ENCODE measurements around the gene CNNM4.

Gene CNNM4

DNA sequence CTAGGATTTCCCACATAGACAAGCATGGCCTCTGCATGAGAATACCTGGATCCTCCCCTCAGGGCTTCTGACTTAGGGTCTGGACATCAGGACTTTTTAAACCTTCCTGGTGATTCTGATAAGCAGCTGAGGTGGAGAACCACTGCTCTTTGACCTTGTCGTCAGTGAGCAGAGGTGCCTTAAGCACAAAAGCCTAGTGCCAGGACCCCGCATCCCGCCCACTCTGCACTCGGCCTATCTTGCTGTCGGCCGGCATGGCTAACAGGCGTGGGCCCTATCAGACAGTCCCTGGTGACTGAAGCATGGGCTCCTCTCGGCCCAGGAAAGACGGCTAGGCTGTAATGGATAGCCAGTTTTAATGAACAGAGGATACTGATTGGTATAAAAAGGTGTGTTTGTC is 76.9 kb downstream of the CNNM4 start:
- no peak for DNase-seq

DNA sequence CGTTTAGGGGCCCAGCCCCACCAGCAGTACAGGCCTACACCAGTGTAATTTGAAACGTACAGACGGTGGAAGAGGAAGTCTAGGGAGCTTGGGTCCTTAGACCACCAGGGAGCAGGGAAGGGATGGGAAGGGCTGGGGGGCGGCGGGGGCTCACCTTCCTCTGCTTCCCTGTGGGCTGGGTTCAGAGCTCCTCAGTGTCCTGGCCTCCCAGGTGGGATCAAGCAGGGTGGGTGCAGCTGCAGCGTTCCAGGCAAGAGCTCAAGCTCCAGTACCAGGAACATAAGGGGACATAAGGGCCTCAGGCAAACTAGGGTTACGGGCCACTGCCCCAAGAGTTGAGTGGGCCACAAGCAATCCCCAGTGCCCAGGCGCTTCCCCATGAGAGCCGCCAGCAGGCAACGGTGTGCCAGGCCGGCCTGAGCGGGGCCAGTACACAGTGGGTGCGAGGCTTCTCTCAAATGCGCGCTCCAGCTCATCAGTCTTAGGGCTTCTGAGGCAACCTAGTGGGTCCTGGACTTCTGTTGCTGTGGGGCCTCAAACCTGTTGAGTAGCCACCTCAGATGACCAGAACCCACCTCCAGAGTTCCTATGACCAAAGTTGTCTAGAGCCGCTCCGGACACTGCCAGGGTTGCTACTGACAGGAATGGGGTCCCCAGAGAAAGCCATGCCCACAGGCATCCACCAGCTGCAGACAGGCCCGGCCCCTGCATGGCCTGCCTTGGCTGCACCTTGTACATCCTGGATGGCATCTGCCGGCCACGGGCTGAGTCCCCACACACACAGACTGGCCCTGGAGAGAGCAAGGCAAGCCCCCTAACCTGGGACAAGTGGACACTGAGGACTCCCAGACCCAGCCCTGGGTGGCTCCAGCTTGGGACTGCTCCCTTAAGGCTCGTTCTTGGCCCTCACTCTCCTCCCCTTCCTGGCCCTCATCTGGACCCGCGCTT is 77.9 kb downstream of the CNNM4 start:
- DNase-seq: no peak

- DNase-seq: peak; percentile 89
Measured at GRCh38 chr2:96839293-96839874, 78.7 kb downstream of the CNNM4 start.

DNA sequence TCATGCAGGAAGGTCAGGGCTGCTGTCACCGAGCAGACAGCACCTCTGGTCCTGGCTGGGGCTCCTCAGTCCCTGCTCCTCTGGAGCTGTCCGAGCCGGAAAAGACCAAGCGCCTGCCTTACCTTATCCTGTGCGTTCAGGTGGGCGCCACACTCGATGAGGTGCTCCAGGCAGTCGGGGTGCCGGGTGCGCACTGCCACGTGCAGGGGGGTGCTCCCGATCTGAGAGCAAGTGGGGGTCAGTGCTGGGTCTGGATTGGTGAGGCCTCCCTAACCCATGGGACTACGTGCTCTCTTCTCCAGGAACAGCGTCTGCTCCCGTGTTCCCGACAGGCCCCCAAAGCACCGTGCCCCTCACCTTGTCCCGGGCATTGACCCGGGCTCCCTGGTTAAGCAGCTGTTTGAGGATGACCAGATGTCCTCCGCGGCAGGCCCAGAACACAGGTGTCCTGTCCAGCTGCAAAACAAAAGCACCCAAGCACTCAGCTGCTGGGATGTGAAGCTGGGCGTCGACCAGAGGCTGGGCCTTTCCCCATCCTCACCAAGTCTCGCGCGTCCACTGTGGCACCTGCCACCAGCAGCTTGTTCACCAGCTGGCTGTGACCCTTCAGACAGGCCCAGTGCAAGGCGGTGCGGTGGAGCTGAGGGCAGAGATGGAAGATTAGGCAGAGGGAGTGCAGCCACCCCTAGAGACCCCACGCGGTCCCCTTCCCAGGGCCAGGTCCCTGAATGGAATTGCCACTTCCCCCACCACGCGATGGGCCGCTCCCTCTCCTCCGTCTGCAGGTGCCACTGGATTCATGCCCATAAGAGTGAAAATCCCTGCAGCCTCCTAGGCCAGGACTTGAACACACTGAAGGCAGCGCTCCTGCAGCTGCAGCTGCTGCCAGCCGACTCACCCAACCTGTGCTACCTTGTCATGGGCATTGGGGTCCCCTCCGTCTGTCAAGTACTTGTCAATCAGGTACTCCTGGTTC is 79.5 kb downstream of the CNNM4 start:
- DNase-seq: no peak

DNA sequence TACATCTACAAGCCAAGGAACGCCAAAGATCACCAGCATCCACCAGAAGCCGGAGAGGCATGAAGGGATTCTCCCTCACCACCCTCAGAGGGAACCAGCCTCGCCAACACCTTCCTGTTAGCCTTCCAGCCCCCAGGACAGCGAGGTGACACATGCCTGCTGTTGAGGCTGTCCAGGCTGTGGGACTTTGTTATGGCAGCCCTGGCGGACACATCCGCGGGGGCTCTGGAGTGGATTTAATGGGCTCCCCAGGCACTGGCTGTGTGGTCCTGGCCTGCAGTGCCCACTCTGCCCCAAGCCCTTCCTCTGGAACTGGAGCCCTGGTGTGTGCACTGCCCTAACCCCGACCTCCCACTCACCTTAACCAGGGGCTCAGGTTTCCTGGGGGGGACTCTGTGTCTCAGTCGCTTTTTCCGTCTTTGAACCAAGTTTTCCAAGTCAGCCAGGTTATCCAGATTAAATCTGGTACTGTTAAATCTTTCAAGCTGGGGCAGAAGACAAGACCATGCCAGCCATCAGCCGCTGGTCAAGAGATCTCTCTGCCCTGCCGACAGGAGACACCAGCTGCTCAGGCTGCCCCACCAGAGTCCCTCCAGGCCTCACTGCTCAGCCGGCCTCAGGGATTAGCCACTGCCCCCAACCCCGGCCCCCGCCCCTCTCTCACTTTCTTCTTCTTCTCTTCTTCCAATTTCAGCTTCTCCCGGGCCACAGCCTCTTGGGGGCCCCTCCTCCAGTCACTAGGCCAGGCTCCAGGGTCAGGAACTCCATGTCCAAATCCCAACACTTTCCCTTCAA is 81.2 kb downstream of the CNNM4 start:
- no peak for DNase-seq

DNA sequence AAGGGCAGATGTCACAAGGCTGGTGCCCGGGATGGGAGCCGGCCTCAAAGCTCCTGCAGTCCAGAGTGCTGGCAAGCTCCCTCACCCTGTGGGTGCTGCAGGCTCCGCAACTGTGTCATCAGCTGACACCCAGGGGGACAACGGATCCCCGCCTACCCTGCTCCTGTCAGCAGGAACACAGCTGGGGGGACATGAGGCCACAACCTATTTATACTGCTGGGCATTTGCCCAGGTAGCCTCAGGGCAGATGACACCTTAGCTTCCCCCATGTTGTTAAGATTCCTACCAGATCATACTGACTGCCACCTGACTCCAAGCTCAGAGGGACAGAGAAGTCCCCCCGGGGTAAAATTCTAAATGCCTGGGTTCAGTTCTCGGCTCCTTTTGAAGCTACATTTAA is 81.9 kb downstream of the CNNM4 start:
- DNase-seq: no peak

- no peak for DNase-seq
Measured at GRCh38 chr2:96843538-96844268, 83.0 kb downstream of the CNNM4 start, which contains the start of gene ANKRD23. ANKRD23 (minus strand) TSS chr2:96844021; CDS start chr2:96843992, 29 bp downstream.

DNA sequence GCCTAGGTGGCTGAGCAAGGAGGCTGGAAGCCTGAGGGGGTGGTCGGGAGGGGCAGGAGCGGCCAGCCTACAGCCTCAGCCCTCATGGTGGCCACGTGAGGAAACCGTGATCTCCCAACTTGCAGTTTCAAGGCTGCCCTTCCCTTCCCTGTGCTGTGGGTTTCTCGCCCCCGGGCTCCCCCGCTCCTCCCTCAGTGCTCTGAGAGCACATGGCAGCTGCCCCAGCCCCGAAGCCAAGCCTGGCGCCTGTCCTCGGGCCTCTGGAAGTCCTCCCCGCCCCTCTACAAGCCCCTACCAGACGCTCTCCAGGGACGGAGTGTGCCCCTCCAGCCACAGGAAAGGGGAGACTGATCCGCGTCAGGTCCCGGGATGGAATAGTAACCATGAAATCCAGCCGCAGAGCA is 83.7 kb downstream of the CNNM4 start:
- DNase-seq: no peak

- DNase-seq: no peak
Measured at GRCh38 chr2:96846825-96847224, 86.1 kb downstream of the CNNM4 start.

GRCh38 chr2:96847586-96847985 is 86.9 kb downstream of the CNNM4 start:
- DNase-seq: no peak

DNA sequence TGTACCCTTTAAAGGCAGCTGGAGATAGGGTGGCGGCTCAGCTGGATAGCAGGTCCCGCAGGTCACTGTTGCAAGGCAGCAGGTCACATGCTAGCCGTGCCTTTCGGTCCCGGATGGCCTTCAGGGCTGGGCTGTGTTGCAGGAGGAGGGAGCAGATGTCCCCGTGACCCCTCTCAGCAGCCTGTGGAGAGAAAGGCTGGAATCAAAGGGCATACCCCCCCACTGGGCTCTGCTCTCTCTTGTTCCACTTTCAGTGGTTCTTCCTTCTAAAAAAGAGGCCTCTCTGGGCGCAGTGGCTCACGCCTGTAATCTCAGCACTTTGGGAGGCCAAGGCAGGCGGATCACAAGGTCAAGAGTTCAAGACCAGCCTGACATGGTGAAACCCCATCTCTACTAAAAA is 87.6 kb downstream of the CNNM4 start:
- no peak for DNase-seq

GRCh38 chr2:96852667-96853066 is 92.0 kb downstream of the CNNM4 start:
- DNase-seq: no peak

DNA sequence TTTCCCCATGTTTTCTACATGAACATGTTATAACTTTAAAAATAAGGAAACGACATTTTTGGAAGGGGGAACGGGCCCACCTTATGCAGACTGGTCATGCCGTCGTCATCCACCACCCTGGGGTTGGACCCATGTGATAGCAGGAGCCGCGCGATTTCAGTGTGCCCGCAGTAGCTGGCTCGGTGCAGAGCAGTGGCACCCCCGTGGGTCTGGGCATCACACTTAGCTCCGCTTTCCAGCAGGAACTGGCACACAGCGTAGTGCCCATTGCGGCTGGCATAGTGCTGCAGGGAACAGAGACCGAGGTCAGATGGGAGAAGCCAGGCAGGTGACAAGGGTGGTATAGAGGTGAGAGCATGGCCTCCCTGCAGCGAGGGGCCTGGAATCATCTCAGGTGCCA is 92.6 kb downstream of the CNNM4 start:
- DNase-seq: no peak

- DNase-seq: peak; percentile 67
Measured at GRCh38 chr2:96856776-96857666, 96.3 kb downstream of the CNNM4 start.

- peak; percentile 99 for DNase-seq
Measured at GRCh38 chr2:96857667-96858372, 97.1 kb downstream of the CNNM4 start, which contains the start of gene ANKRD39. ANKRD39 (minus strand) TSS chr2:96858016; CDS start chr2:96857987, 29 bp downstream.

GRCh38 chr2:96859099-96859649 is 98.5 kb downstream of the CNNM4 start:
- DNase-seq: no peak

GRCh38 chr2:96859681-96860064 is 99.0 kb downstream of the CNNM4 start:
- DNase-seq: no peak

DNA sequence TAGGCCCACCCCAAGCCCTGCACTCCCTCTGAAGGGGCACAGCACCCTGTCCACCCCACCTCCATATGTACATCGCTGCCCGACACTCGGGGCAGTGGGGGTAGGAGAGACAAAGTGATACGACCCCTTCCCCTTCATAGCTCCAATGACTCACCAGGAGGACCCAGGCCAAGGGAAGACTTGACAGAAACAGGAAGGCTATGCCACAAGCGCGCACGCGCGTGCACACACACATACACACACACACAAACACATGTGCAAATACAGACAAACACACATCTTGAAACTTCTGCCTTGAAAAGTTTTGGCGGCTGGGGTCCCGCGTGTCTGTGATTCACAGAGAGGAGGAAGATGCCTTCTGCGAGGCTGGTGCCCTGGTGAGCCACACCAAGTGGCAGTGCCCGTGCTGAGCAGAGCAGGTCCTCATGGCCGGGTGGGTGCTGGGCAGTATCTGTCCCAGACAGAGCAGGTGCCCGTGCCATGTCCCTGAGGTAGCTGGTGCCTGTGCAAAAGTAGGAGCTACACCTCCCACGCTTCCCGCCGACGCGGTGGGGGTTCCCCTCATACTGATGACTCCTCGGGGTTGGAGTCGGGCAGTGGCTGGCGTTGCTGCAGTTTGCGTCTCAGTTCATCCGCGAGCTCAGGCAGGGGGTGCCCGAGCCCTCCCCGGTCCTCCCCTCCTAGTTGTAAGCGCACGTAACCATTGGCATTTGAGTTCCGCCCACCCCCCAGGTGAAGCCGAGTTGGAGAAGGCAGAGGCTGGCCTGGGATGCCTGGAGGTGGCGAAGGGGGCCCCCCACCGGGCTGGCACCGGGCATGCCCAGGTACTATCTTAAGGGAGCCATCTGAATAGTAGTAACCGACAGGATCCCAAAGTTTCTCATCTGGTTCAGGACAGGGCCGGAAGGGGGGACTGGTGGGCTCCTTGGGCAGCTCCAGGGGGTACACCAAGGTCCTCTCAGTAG is 99.6 kb downstream of the CNNM4 start:
- DNase-seq: no peak

Measured in activated CD4-positive, alpha-beta T cell treated with anti-CD3 and anti-CD28 coated beads, Interleukin-2, amount 50 U/mL, for 16 hours (primary cell).